ENCODE measurements around the gene IFT88.

The IFT88 gene

GRCh38 chr13:20696073-20696472, 129.1 kb downstream of the IFT88 start:
- no peak for DNase-seq

- no peak for DNase-seq
Measured at GRCh38 chr13:20699715-20700114, 132.8 kb downstream of the IFT88 start.

- no peak for DNase-seq
Measured at GRCh38 chr13:20700288-20700687, 133.3 kb downstream of the IFT88 start.

GRCh38 chr13:20701461-20701860, 134.5 kb downstream of the IFT88 start:
- DNase-seq, result no peak

GRCh38 chr13:20702530-20702914, 135.6 kb downstream of the IFT88 start:
- no peak for DNase-seq

- no peak for DNase-seq
Measured at GRCh38 chr13:20702915-20703779, 136.2 kb downstream of the IFT88 start, which contains the start of gene IL17D. Gene IL17D, plus strand, starts transcription at chr13:20703699. Its CDS starts 303 bp downstream, at chr13:20704002.

- peak; percentile 63 for DNase-seq
Measured at GRCh38 chr13:20703780-20704458, 137.0 kb downstream of the IFT88 start.

- no peak for DNase-seq
Measured at GRCh38 chr13:20704459-20705069, 137.6 kb downstream of the IFT88 start.

GRCh38 chr13:20706661-20707060, 139.7 kb downstream of the IFT88 start:
- DNase-seq, result no peak

- DNase-seq, result no peak
Measured at GRCh38 chr13:20708216-20708615, 141.3 kb downstream of the IFT88 start.

GRCh38 chr13:20709369-20709768, 142.4 kb downstream of the IFT88 start:
- DNase-seq, result no peak

GRCh38 chr13:20709782-20710181, 142.8 kb downstream of the IFT88 start:
- DNase-seq, result no peak

- DNase-seq, result no peak
Measured at GRCh38 chr13:20711301-20712044, 144.5 kb downstream of the IFT88 start.

GRCh38 chr13:20713014-20713376, 146.0 kb downstream of the IFT88 start:
- DNase-seq, result no peak

- no peak for DNase-seq
Measured at GRCh38 chr13:20713751-20714150, 146.8 kb downstream of the IFT88 start.

GRCh38 chr13:20714161-20714560, 147.2 kb downstream of the IFT88 start:
- DNase-seq, result no peak

GRCh38 chr13:20714563-20715329, 147.8 kb downstream of the IFT88 start:
- no peak for DNase-seq

GRCh38 chr13:20715330-20715712, 148.4 kb downstream of the IFT88 start:
- DNase-seq, result no peak

- DNase-seq, result no peak
Measured at GRCh38 chr13:20716951-20717350, 150.0 kb downstream of the IFT88 start.

- no peak for DNase-seq
Measured at GRCh38 chr13:20717581-20718542, 150.9 kb downstream of the IFT88 start.

- no peak for DNase-seq
Measured at GRCh38 chr13:20718958-20719566, 152.1 kb downstream of the IFT88 start.
